NB4 (cell line): ENCODE data around the gene PC.
A peak's percentile ranks its signal among the peaks of the same experiment; 100 is the strongest.

Experiments
- DNase-seq: peaks from one replicate; pipeline ENCODE4 v3.0.0; 2010; ENCODE audit warnings: low read depth
- H3K4me3 ChIP-seq: one replicate; pipeline ENCODE4 v1.5.1; 2011; ENCODE audit warnings: mild to moderate bottlenecking, low read depth, low read length, moderate library complexity
- CTCF ChIP-seq: IDR thresholded peaks from one replicate; pipeline ENCODE4 v1.5.1; 2012; ENCODE audit warnings: low read depth, low read length
- MAX ChIP-seq: IDR thresholded peaks from 2 replicates; pipeline ENCODE4 v1.6.1; 2011; ENCODE audit warnings: low read depth, low read length
- MYC ChIP-seq: IDR thresholded peaks from 2 replicates; pipeline ENCODE4 v1.6.1; 2011; ENCODE audit warnings: low read depth, low read length
- POLR2A ChIP-seq: IDR thresholded peaks from 2 replicates; pipeline ENCODE4 v1.6.1; 2011; ENCODE audit warnings: mild to moderate bottlenecking; ENCODE audit not compliant: insufficient read length; ENCODE audit errors: extremely low read depth

PC gene

GRCh38 chr11:66851698-66852465 lies 106.3 kb downstream of the PC start:
- H3K4me3 ChIP-seq: no peak overlapping the region
- DNase-seq: no peak
- peak; percentile 4 for TF ChIP-seq CTCF
- TF ChIP-seq POLR2A: no peak

- H3K4me3 ChIP-seq: no peak overlapping the region
- DNase-seq: no peak
- TF ChIP-seq CTCF: no peak
- no peak for TF ChIP-seq MYC
- TF ChIP-seq MAX: no peak
- TF ChIP-seq POLR2A: no peak
These were observed 107.0 kb downstream of the PC start for GRCh38 chr11:66851239-66851596.

- no peak overlapping the region for H3K4me3 ChIP-seq
- DNase-seq: no peak
- no peak for TF ChIP-seq POLR2A
- no peak for TF ChIP-seq MAX
- no peak for TF ChIP-seq CTCF
- no peak for TF ChIP-seq MYC
These were observed 107.5 kb downstream of the PC start for GRCh38 chr11:66850588-66851238.

GRCh38 chr11:66850235-66850587 lies 108.0 kb downstream of the PC start:
- H3K4me3 ChIP-seq: no peak overlapping the region
- DNase-seq: no peak
- TF ChIP-seq MAX (no peak), CTCF (no peak), POLR2A (no peak), MYC (no peak)

GRCh38 chr11:66849501-66850234 lies 108.5 kb downstream of the PC start:
- TF ChIP-seq POLR2A (no peak), MAX (no peak), MYC (no peak), CTCF (no peak)
- DNase-seq: no peak

More at GRCh38 chr11:66849501-66850234, 108.5 kb downstream of the PC start:
- H3K4me3 ChIP-seq: no peak overlapping the region
